ENCODE results near the gene CSF2RB.

DNA sequence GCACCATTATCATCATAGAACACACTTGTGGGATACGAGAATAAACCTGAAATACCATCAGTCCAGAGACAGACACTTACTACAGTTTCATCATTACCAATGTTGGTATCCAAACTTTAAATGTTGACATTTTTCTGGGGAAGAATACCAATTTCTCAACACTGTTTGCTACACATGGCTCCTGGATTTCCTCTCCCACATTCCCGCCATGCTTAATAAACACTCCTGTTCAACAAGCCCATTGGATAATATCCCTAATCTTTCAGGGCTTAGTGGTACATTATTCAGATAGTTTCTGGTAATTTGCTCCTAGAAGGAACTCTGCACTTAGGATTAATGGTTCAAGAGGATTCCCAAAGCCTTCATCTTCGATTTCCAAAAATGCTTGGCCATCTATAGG, 48.2 kb downstream of the CSF2RB start:
- TF ChIP-seq POLR2A (IDR thresholded peaks at IDR 0.05) (no peak), POLR2AphosphoS5 (IDR thresholded peaks at IDR 0.05) (no peak), EP300 (IDR thresholded peaks at IDR 0.05; ENCODE audit: low read depth) (no peak)
- TF ChIP-seq, protein P1, sequence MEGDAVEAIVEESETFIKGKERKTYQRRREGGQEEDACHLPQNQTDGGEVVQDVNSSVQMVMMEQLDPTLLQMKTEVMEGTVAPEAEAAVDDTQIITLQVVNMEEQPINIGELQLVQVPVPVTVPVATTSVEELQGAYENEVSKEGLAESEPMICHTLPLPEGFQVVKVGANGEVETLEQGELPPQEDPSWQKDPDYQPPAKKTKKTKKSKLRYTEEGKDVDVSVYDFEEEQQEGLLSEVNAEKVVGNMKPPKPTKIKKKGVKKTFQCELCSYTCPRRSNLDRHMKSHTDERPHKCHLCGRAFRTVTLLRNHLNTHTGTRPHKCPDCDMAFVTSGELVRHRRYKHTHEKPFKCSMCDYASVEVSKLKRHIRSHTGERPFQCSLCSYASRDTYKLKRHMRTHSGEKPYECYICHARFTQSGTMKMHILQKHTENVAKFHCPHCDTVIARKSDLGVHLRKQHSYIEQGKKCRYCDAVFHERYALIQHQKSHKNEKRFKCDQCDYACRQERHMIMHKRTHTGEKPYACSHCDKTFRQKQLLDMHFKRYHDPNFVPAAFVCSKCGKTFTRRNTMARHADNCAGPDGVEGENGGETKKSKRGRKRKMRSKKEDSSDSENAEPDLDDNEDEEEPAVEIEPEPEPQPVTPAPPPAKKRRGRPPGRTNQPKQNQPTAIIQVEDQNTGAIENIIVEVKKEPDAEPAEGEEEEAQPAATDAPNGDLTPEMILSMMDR (IDR thresholded peaks at IDR 0.05) = no peak
